ENCODE results near the gene LTBP3. TPM values are rescaled to one million over a fixed set of nuclear protein-coding genes. Genes with fewer than 3 reads are reported as not detected.
A peak's percentile ranks its signal among the peaks of the same experiment; 100 is the strongest.

Gene LTBP3
- total RNA-seq, 6 donors from 2014 or later = 99.9 to 479 (median 131) TPM

DNA sequence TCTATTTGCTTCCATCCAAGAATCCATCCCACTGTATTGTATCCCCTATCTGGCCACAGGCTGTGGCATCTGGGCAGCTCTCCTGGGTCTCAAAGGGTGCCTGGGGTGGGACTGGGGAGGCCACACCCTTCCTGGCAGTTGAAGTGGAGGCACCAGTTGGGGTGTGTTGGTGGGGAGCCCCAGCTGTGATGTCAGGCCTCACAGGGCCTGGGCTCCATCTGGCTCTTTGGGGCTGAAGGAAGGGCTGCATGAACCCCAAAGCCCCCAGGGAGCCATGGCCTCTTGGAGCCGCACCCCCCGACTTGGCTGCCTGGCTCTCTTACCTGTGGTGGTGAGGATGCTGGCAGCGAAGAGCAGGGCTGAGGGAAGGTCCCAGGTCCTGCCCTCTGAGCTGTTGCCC, 37.0 kb upstream of the LTBP3 start:
- Histone ChIP-seq H3K9me3 (no peaks in the 10 kb centered on the region), H3K36me3 (peaks cover 9 to 65% (median 46%) of the 10 kb centered on the region in 4 donors), H3K4me3 (no peak overlapping the region), H3K4me1 (peaks cover 10 to 39% (median 19%) of the 10 kb centered on the region in 4 donors), H3K27ac (peak overlapping the region in 2 of 4 donors; percentile 1 to 38), H3K27me3 (no peaks in the 10 kb centered on the region)
- WGBS, 2 donors = 94% methylated on average over 3 of the region's 3 CpGs; no CpG with 5 or more reads in 1 of the 2 donors
- DNase-seq (peak in 1 of 2 donors; percentile 72), ATAC-seq (ENCODE audit: low FRiP score in 2 of 2) (no peak)
- no peak for TF ChIP-seq EP300 (IDR thresholded peaks at IDR 0.05)
- TF ChIP-seq POLR2AphosphoS5 (IDR thresholded peaks at IDR 0.05) = no peak
- TF ChIP-seq, protein P1, sequence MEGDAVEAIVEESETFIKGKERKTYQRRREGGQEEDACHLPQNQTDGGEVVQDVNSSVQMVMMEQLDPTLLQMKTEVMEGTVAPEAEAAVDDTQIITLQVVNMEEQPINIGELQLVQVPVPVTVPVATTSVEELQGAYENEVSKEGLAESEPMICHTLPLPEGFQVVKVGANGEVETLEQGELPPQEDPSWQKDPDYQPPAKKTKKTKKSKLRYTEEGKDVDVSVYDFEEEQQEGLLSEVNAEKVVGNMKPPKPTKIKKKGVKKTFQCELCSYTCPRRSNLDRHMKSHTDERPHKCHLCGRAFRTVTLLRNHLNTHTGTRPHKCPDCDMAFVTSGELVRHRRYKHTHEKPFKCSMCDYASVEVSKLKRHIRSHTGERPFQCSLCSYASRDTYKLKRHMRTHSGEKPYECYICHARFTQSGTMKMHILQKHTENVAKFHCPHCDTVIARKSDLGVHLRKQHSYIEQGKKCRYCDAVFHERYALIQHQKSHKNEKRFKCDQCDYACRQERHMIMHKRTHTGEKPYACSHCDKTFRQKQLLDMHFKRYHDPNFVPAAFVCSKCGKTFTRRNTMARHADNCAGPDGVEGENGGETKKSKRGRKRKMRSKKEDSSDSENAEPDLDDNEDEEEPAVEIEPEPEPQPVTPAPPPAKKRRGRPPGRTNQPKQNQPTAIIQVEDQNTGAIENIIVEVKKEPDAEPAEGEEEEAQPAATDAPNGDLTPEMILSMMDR (IDR thresholded peaks at IDR 0.05) = no peak
- TF ChIP-seq POLR2A (IDR thresholded peaks at IDR 0.05) = no peak

DNA sequence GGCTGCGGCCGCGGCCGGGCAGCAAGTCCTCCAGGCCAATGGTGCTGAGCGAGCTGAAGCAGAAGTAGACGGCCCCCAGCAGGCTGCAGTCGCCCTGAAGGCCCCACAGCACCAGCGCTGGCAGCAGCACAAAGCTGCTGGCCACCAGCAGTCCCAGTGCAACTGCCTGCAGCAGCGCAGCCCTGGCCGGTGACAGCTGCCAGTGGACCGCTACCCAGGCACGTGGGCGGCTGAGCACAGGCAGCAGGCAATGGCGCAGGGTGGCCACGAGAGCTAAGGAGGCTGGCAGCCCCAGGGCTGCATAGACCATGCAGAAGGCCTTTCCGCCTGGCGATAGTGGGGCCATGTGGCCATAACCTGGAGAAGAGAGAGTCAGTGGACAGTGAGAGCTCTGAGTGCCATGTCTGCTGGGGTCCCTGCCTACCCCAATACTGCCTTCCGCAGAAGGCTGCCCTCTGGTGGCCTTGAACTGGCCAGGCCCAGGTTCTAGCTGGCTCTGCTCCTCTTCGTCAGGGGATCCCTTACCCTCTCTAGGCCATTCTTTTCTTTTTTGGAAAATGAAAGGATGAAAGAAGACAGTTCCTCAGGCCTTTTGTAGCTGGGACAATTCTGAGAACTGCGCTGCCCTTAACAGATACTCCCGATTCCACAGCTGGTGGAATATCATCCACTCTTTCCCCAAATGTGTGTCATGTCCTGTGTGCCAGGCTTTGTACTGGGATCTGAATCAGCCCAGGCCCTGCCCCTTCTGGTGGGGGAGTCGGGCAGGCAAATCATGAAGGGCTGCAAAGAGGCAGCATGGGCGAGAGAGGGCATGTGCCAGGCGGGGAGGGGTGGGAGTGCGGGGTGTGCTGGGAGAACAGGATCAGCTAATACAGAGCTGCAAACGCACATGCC, 35.6 kb upstream of the LTBP3 start:
- Histone ChIP-seq H3K4me1 (peaks cover 11 to 48% (median 19%) of the 10 kb centered on the region in 4 donors), H3K36me3 (peaks cover 9 to 59% (median 38%) of the 10 kb centered on the region in 4 donors)
- WGBS, 2 donors = 81 to 82% methylated on average over 9 to 22 of the region's 26 CpGs

DNA sequence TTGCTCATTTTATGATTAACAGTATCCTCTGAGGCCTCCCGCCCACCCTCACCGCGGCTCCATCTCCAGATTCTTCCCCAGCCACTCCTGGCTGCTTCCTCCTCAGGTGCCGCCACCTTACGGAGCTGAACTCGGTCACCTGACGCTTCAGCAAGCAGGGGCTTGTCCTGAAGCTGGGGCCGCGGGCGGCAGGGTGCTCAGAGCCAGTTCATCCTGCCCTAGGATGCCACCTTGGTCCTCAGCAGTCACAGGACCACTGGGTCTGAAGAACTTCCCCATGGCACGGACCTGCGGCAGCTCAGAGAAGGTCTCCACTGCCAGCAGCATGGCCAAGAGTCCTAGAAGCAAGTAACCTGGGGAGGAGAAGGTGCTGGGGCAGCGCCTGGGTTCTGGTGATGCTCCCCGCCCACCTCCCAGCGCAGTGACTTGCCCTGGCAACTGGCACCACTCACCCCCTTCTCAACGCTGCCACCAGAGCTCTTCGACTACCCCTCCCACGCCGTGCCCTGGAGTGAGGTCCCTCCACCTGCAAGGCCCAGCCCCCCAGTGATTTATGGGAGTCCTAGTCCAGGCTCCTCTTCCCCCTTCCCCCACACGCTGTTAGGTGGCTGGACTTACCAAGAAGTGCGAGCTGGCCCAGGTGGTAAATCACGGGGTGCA, 34.8 kb upstream of the LTBP3 start:
- ATAC-seq (ENCODE audit: low FRiP score in 2 of 2) (no peak), DNase-seq (peak in 1 of 2 donors; percentile 83)
- Histone ChIP-seq H3K36me3 (peaks cover 4 to 51% (median 30%) of the 10 kb centered on the region in 4 donors), H3K4me3 (peak overlapping the region in 3 of 4 donors; percentile 29 to 36 (median 33)), H3K27me3 (no peaks in the 10 kb centered on the region), H3K4me1 (peaks cover 19 to 56% (median 26%) of the 10 kb centered on the region in 4 donors), H3K27ac (peak overlapping the region; percentile 56 to 88 (median 72)), H3K9me3 (no peaks in the 10 kb centered on the region)
- TF ChIP-seq EP300 (IDR thresholded peaks at IDR 0.05) (no peak), POLR2A (IDR thresholded peaks at IDR 0.05) (no peak), POLR2AphosphoS5 (IDR thresholded peaks at IDR 0.05) (no peak)
- TF ChIP-seq, protein P1 (IDR thresholded peaks at IDR 0.05) = no peak
- WGBS, 2 donors = 78 to 94% methylated on average over 12 to 22 of the region's 22 CpGs

More for the DNA sequence above, 35.6 kb upstream of the LTBP3 start:
- ATAC-seq (ENCODE audit: low FRiP score in 2 of 2) = peak in 1 of 2 donors; percentile 50
- Histone ChIP-seq H3K27me3 (no peaks in the 10 kb centered on the region), H3K4me3 (no peak overlapping the region), H3K27ac (peak overlapping the region in 1 of 4 donors; percentile 88), H3K9me3 (no peaks in the 10 kb centered on the region)
- peak in 1 of 2 donors; percentile 83 for DNase-seq
- TF ChIP-seq POLR2A (IDR thresholded peaks at IDR 0.05) = no peak
- no peak for TF ChIP-seq EP300 (IDR thresholded peaks at IDR 0.05)
- TF ChIP-seq POLR2AphosphoS5 (IDR thresholded peaks at IDR 0.05) = no peak
- TF ChIP-seq, protein P1 (IDR thresholded peaks at IDR 0.05) = peak; percentile 41 to 70 (median 55)

DNA sequence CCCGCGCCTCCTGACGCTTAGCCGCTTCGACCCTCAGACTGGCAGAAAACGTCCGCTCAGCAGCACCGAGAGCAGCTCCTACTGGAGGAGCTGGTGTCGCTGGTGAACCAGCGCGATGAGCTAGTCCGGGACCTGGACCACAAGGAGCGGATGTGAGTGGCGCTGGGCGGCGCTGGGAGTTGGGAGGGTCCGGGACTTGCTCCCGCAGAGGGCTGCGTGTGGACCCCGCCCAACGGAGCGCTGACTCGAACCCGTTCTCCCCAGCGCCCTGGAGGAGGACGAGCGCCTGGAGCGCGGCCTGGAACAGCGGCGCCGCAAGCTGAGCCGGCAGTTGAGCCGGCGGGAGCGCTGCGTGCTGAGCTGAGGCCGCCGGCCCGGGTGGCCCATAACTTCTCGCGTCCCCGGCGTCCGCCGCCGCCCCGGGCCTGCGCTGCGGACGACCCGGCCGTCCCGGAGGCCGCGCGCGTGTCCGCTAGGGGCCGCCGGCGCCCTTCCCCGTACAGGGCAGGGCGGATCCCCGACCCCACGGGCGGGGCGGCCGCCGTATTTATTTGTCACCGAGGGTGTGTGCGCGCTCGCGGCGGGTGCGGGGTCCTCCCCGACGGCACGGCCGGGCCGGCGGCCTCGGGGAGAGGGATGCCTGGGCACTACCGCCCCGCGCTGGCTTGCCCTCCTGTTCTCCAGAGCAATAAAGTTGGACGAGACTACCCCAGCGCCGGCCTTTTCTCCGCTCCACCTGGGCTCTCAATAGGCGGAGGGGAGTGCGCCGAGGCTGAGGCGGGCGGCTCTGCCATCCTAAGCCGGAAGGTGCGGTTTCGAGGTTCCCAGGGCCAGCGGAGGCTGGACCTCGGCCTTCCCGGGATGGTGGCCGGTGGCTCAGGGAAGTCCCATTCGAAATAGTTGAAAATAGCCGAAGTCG, 34.0 kb upstream of the LTBP3 start:
- 65 to 77% methylated on average over 29 to 94 of the region's 106 CpGs for WGBS, 2 donors
- peaks cover 27 to 64% (median 33%) of the 10 kb centered on the region in 4 donors for H3K4me1 ChIP-seq
- peak overlapping the region; percentile 56 to 88 (median 72) for H3K27ac ChIP-seq
- H3K9me3 ChIP-seq = no peaks in the 10 kb centered on the region
- peak in 1 of 2 donors; percentile 89 for DNase-seq
- peak in 1 of 2 donors; percentile 27 for ATAC-seq (ENCODE audit: low FRiP score in 2 of 2)
- peaks cover 0 to 48% (median 23%) of the 10 kb centered on the region in 4 donors for H3K36me3 ChIP-seq
- peak overlapping the region in 3 of 4 donors; percentile 29 to 36 (median 33) for H3K4me3 ChIP-seq
- H3K27me3 ChIP-seq = no peaks in the 10 kb centered on the region
- TF ChIP-seq POLR2AphosphoS5 (IDR thresholded peaks at IDR 0.05) = peak in 1 of 2 donors; percentile 21
- TF ChIP-seq, protein P1 (IDR thresholded peaks at IDR 0.05) = peak; percentile 16 to 62 (median 46)
- TF ChIP-seq POLR2A (IDR thresholded peaks at IDR 0.05) = no peak
- TF ChIP-seq EP300 (IDR thresholded peaks at IDR 0.05) = no peak
